Measurements from ENCODE around the gene DENND1A.

The DENND1A gene

GRCh38 chr9:123923884-123924283, 6.0 kb downstream of the DENND1A start:
- TF ChIP-seq CTCF (IDR thresholded peaks at IDR 0.05; ENCODE audit: control extremely low read depth, extremely low read depth, low read depth, missing control alignments) = no peak
- no peak for DNase-seq (ENCODE audit: extremely low spot score)
- ChIA-PET POLR2A (no interaction called here), CTCF (no interaction called here)

GRCh38 chr9:123923377-123923776, 6.5 kb downstream of the DENND1A start:
- no peak for DNase-seq (ENCODE audit: extremely low spot score)
- CTCF ChIA-PET = no interaction called here
- POLR2A ChIA-PET = no interaction called here
- TF ChIP-seq CTCF (IDR thresholded peaks at IDR 0.05; ENCODE audit: control extremely low read depth, extremely low read depth, low read depth, missing control alignments) = no peak

DNA sequence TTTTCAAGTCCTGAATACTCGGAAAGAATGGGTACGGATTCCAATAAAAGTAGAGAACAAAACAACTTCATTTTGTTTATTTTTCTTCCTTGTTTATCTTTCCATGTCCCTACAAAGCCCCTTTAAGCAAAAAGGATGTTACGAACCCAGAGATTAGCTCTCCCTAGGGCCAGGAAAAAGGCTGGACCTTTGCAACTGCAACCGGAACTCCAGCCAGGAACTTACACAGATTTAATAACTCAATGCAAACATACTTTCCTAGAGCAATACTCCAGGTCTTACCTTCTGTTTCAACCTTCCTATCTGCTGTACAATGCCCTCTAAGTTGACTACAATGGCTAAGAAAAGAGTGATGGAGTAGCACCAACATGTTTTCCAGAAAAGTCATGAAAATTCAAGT, 7.0 kb downstream of the DENND1A start:
- CTCF ChIA-PET = no interaction called here
- no peak for TF ChIP-seq CTCF (IDR thresholded peaks at IDR 0.05; ENCODE audit: control extremely low read depth, extremely low read depth, low read depth, missing control alignments)

GRCh38 chr9:123922431-123922830, 7.5 kb downstream of the DENND1A start:
- no peak for TF ChIP-seq CTCF (IDR thresholded peaks at IDR 0.05; ENCODE audit: control extremely low read depth, extremely low read depth, low read depth, missing control alignments)
- DNase-seq (ENCODE audit: extremely low spot score) = no peak
- ChIA-PET CTCF (no interaction called here), POLR2A (no interaction called here)

More for the DNA sequence above, 7.0 kb downstream of the DENND1A start:
- no peak for DNase-seq (ENCODE audit: extremely low spot score)
- POLR2A ChIA-PET = no interaction called here

DNA sequence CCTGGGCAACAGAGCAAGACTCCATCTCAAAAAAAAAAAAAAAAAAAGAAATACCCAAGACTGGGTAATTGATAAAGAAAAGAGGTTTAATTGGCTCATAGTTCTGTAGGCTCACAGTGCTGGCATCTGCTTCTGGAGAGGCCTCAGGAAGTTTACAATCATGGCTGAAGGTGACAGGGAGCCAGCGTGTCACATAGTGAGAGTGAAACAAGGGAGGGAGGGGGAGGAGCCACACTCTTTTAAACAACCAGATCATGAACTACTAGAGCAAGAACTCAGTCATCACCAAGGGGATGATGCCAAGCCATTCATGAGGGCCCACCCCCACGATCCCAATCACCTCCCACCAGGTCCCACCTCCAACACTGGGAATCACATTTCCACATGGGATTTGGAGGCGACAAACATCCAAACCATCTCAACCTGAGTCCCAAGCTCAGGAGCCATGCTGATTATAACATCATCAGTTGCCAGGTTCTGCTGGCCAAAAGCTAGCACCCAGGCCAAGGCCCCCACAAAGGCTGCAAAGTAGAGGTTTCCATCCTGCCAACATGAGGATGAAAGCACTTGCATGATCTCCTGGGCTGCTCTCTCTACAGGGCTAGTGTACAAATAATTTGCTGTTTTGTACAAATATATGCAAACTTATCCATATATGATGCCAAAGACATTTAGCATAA, 15.3 kb downstream of the DENND1A start:
- TF ChIP-seq CTCF (IDR thresholded peaks at IDR 0.05; ENCODE audit: control extremely low read depth, extremely low read depth, low read depth, missing control alignments) = no peak
- DNase-seq (ENCODE audit: extremely low spot score) = no peak
- CTCF ChIA-PET = no interaction called here
- POLR2A ChIA-PET = no interaction called here

DNA sequence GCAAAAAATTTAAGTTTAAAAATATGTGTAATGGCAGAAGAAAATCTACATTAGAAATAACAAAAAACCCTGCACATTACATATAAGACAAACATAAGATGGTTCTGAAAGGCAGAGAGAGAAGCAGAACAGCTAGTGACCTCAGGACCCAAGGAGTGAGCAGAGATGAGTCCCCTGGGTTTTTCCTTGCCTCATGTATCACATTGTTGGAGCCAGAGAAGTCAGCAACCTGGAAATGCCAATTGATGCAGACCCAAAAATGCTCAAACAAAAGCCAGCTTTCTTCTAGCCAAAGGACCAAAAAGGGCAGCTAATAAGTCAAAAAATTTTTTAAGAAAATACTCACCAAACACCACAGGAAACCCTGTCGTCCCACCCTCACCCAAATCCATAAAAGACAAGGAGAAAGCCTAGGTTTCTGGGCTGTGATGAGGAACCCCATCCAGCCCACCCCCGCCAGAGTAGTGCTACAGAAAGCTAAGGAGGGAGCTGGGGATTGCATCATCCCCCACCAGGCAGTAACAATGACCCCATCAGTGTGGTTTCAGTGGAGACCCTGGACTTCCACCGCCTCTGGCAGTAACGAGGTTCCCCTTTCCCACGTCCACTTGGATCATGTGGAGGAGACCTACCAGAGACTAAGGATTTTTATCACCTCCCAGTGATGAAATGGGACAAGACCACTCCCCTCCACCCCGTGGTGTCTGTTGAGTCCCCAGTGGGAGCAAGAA, 17.6 kb downstream of the DENND1A start:
- DNase-seq (ENCODE audit: extremely low spot score) = no peak
- ChIA-PET CTCF (interaction anchor here (0.6 to 1.3 kb wide), 2 partner anchors 8 to 15 kb away, joined by 3 read pairs; no protein-coding TSS in a partner anchor), POLR2A (no interaction called here)
- TF ChIP-seq CTCF (IDR thresholded peaks at IDR 0.05; ENCODE audit: control extremely low read depth, extremely low read depth, low read depth, missing control alignments) = no peak

Measured in GM10248 (cell line).